Activated B cell treated with CpG ODN at 0.5 μM for 24 hours (primary cell): ENCODE data around the gene LILRB2. TPM values are rescaled to one million over a fixed set of nuclear protein-coding genes. Genes with fewer than 3 reads are reported as not detected.

Experiments
- ATAC-seq: fragments of 200-7000 bp; cut with Tn5 transposase; one replicate; pipeline ENCODE4 v1.10.0; 2021; ENCODE audit warnings: low read depth, mild to moderate bottlenecking, moderate library complexity
- CTCF ChIA-PET: fragments of 350-600 bp; sonication (Branson Sonifier 250); formaldehyde crosslinking; loops from one replicate; lab custom pipeline; 2021; ENCODE audit warnings: antibody characterized with exemption; lab: Charles Lee
- POLR2A ChIA-PET: fragments of 350-600 bp; sonication (Branson Sonifier 250); formaldehyde crosslinking; loops from one replicate; lab custom pipeline; 2021; ENCODE audit warnings: antibody characterized with exemption; lab: Charles Lee
- DNase-seq: peaks from one replicate; pipeline ENCODE4 v3.0.0; 2022
- H3K27ac Mint-ChIP-seq: one replicate; pipeline ENCODE4 v1.8.0; 2020; ENCODE audit warnings: mixed read lengths
- H3K27me3 Mint-ChIP-seq: one replicate; pipeline ENCODE4 v1.8.0; 2021; ENCODE audit warnings: mixed read lengths
- H3K36me3 Mint-ChIP-seq: one replicate; pipeline ENCODE4 v1.8.0; 2021; ENCODE audit warnings: low read depth, mixed read lengths
- H3K4me1 Mint-ChIP-seq: one replicate; pipeline ENCODE4 v1.8.0; 2021; ENCODE audit warnings: mixed read lengths
- H3K4me3 Mint-ChIP-seq: one replicate; pipeline ENCODE4 v1.8.0; 2020; ENCODE audit warnings: mild to moderate bottlenecking, mixed read lengths
- H3K9me3 Mint-ChIP-seq: one replicate; pipeline ENCODE4 v1.8.0; 2020; ENCODE audit warnings: mixed read lengths
- intact Hi-C: fragments of 100-400 bp; cut with micrococcal nuclease; formaldehyde crosslinking; loops from one replicate; pipeline ENCODE4 v1.15.1; 2024
- total RNA-seq: library from RNA; stranded (reverse); gene quantifications from 2 replicates; pipeline ENCODE4 v1.2.3, GENCODE V29; 2022
- TF ChIP-seq, protein P1 (sequence below): fragments of 200-600 bp; IDR thresholded peaks from one replicate; pipeline ENCODE4 v1.8.0; 2022; ENCODE audit warnings: antibody characterized with exemption, mild to moderate bottlenecking

LILRB2 gene
- total RNA-seq, 1 donor from 2014 or later, result 7.9 TPM

DNA sequence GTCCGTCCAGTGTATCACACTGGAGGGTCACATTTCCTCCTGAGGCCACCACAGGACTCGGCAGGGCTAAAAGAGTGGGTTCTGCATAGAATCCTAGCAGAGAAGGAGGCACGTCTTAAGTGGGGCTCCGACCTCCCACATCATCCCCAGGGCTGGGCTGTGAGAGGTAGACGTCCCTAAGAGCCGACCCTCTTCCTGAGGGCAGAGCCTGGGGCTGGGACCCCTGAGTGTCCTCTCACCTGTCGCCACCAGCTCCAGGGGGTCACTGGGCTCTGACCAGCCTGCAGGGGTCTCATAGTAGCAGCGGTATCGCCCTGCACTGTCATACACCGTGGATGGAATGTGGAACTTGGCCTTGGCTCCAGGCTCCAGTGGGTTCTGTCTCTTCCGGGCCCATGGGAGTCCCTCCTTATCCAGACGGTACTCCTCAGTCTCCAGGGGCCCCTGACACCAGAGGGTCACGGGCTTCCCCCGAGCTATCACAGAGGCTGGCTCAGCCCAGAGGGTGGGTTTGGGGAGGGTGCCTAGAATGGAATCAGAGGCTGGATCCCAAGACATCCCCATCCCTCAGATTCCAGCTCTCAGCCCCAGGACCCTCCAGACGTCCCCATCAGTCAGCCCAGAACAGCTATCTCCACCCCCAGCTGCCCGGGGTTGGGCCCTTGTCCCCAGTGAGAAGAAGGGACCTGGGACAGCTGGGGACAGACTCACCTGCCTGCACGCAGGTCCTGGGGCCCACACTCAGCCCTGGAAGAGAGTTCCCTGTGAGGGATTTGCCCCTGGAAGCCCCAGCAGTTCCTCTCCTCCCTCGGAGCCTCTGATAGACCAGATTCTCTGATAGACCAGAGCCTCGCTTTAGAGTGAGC lies 24.4 kb downstream of the LILRB2 start:
- Mint-ChIP-seq H3K27ac (no peak overlapping the region), H3K27me3 (peaks cover 12% of the 10 kb centered on the region), H3K4me1 (no peaks in the 10 kb centered on the region), H3K9me3 (no peaks in the 10 kb centered on the region), H3K4me3 (no peak overlapping the region), H3K36me3 (no peaks in the 10 kb centered on the region)
- POLR2A ChIA-PET, result no interaction called here
- ATAC-seq (no peak), DNase-seq (no peak)
- intact Hi-C loops, result no loop called here
- CTCF ChIA-PET, result no interaction called here
- TF ChIP-seq, protein P1, sequence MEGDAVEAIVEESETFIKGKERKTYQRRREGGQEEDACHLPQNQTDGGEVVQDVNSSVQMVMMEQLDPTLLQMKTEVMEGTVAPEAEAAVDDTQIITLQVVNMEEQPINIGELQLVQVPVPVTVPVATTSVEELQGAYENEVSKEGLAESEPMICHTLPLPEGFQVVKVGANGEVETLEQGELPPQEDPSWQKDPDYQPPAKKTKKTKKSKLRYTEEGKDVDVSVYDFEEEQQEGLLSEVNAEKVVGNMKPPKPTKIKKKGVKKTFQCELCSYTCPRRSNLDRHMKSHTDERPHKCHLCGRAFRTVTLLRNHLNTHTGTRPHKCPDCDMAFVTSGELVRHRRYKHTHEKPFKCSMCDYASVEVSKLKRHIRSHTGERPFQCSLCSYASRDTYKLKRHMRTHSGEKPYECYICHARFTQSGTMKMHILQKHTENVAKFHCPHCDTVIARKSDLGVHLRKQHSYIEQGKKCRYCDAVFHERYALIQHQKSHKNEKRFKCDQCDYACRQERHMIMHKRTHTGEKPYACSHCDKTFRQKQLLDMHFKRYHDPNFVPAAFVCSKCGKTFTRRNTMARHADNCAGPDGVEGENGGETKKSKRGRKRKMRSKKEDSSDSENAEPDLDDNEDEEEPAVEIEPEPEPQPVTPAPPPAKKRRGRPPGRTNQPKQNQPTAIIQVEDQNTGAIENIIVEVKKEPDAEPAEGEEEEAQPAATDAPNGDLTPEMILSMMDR, result no peak

DNA sequence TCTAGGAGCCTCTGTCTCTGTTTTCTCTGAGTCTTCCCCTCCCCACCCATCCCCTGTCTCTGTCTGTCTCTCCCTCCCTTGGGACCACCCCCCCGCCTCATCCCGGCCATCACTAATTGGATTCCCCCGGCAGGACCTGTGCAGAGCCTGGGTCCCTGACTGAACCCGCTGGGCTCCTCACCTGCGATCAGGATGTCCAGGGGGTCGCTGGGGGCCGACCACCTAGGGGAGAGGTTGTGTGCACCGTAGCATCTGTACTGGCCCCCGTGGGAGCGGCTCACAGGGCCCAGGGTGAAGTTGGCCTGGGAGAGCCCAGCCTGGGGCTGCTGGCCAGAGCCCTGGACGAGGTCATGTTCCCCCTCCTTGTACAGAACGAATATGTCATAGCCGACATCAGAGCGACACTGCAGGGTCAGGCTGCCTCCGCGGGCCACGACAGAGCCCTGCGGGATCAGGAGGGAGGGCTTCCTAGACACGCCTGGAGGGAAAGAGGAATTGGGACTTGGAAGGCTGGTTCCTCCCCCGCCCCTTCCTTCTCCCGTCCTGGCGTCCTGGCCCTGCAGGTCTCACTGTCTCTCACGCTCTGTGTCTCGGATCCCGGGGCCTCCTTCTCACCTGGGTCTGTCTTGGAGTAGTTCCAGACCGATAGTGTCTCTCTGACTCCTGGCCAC lies 25.7 kb downstream of the LILRB2 start:
- CTCF ChIA-PET, result no interaction called here

GRCh38 chr19:54254195-54254906 lies 26.6 kb downstream of the LILRB2 start:
- Mint-ChIP-seq H3K9me3 (no peaks in the 10 kb centered on the region), H3K36me3 (no peaks in the 10 kb centered on the region), H3K27ac (no peak overlapping the region), H3K27me3 (peaks cover 12% of the 10 kb centered on the region), H3K4me1 (no peaks in the 10 kb centered on the region), H3K4me3 (no peak overlapping the region)
- ChIA-PET CTCF (interaction anchor here (1.6 kb wide), 1 partner anchor 12 kb away, joined by 6 read pairs; no protein-coding TSS in a partner anchor), POLR2A (no interaction called here)
- TF ChIP-seq, protein P1, result no peak
- DNase-seq (no peak), ATAC-seq (no peak)
- intact Hi-C loops, result no loop called here

More for the DNA sequence above, 25.7 kb downstream of the LILRB2 start:
- ATAC-seq (no peak), DNase-seq (no peak)
- POLR2A ChIA-PET, result no interaction called here
- Mint-ChIP-seq H3K9me3 (no peaks in the 10 kb centered on the region), H3K27me3 (peaks cover 12% of the 10 kb centered on the region), H3K4me3 (no peak overlapping the region), H3K36me3 (no peaks in the 10 kb centered on the region), H3K4me1 (no peaks in the 10 kb centered on the region), H3K27ac (no peak overlapping the region)
- TF ChIP-seq, protein P1, result no peak
- intact Hi-C loops, result no loop called here

- TF ChIP-seq, protein P1, result no peak
- Mint-ChIP-seq H3K9me3 (no peaks in the 10 kb centered on the region), H3K27me3 (peaks cover 10% of the 10 kb centered on the region)
These were observed 27.3 kb downstream of the LILRB2 start for GRCh38 chr19:54253331-54254194.

More at GRCh38 chr19:54253331-54254194, 27.3 kb downstream of the LILRB2 start:
- DNase-seq (no peak), ATAC-seq (no peak)
- Mint-ChIP-seq H3K4me3 (no peak overlapping the region), H3K36me3 (no peaks in the 10 kb centered on the region), H3K4me1 (no peaks in the 10 kb centered on the region), H3K27ac (no peak overlapping the region)
- intact Hi-C loops, result no loop called here
- ChIA-PET CTCF (interaction anchor here (0.6 to 1.6 kb wide), 2 partner anchors 12 to 41 kb away, joined by 3 to 6 read pairs; no protein-coding TSS in a partner anchor), POLR2A (no interaction called here)
